ENCODE measurements around the gene ASNS. TPM values are rescaled to one million over a fixed set of nuclear protein-coding genes. Genes with fewer than 3 reads are reported as not detected.
"Not testable (repeated sequence)": the region's sequence is repeated elsewhere in the genome, so short reads cannot be mapped to it uniquely, and the experiment has no call there.

Gene ASNS
- polyA plus RNA-seq (ENCODE audit: insufficient read length): 12.3 TPM

DNA sequence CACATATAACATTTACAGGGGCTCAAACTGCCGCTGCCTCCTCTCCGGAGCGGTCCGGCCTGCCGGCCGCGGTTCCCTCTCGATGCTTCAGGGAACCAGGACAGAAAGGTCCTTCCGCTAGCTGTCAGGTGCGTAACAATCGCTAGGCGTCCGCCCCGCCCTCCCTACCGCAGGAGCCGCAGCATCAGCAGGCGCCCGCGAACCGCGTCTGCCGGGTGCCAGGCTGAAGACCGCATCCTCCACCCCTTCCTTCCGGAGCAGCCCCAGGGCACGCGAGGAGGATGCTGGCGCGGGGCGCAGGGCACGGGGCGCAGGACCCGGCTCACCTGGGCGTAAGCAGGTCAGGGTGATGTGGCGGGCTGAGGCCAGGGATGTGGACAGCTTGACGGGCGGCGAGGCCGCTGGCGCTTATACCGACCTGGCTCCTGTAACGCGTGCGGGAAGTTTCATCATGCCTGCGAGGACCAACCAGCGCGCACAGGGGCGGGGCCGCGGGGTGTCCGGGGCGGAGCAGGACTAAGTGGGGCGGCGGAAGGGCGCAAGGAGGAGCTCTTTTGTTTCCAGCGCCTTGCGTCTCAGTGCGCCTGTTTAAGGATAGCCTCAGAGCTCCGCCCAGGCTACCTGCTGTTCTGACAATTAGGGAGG is at the start of gene ASNS:
ASNS (minus strand) TSS at position 384 of the 645 bp plus-strand sequence. CDS start 3,252 bp downstream, outside the sequence.
- DNase-seq (ENCODE audit: low read depth): peak; percentile 43

GRCh38 chr7:97921254-97921653 is 49.0 kb upstream of the ASNS start:
- not testable (repeated sequence) for DNase-seq (ENCODE audit: low read depth)

- DNase-seq (ENCODE audit: low read depth): not testable (repeated sequence)
Measured at GRCh38 chr7:97915267-97915666, 43.1 kb upstream of the ASNS start.

GRCh38 chr7:97912294-97912693 is 40.1 kb upstream of the ASNS start:
- not testable (repeated sequence) for DNase-seq (ENCODE audit: low read depth)

GRCh38 chr7:97896893-97897292 is 24.7 kb upstream of the ASNS start:
- DNase-seq (ENCODE audit: low read depth): not testable (repeated sequence)

- not testable (repeated sequence) for DNase-seq (ENCODE audit: low read depth)
Measured at GRCh38 chr7:97891721-97892120, 19.5 kb upstream of the ASNS start.

DNA sequence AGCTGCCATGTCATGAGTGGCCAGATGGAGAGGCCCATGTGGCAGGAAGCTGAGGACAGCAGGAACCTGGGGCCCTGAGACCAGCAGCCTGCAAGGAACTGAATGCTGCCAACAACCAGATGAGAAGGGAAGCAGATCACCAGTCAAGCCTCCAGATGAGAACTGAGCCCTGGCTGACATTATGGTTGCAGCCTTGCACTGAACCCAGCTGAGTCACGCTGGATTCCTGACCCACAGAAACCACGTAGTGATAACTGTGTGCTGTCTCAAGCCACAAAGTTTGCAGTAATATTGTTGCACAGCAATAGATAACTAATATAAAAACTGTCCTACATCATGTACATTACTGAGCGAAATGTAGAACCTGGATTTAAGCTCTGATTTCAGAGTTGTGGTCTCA is 7.3 kb upstream of the ASNS start:
- not testable (repeated sequence) for DNase-seq (ENCODE audit: low read depth)

GRCh38 chr7:97874894-97875293 is 2.7 kb upstream of the ASNS start:
- DNase-seq (ENCODE audit: low read depth): not testable (repeated sequence)

DNA sequence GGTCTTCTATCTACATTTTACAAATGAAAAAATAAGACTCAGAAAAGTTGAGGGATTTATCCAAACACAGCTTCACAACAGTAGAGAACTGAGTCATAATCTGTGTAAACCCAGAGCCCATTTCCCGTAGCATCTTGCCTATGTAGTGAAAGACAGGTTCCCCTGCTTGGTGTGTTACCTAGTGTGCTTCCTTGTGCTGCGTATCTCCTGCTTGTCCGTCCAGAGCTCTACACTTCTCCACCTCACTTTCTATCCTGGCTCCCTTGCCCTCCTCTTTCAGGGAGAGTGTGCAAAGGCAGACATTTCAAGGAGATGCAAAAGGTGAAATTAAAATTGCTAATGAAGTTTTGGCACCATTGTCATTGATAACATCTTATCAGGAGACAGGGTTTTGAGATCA is 1.4 kb upstream of the ASNS start:
- no peak for DNase-seq (ENCODE audit: low read depth)

DNA sequence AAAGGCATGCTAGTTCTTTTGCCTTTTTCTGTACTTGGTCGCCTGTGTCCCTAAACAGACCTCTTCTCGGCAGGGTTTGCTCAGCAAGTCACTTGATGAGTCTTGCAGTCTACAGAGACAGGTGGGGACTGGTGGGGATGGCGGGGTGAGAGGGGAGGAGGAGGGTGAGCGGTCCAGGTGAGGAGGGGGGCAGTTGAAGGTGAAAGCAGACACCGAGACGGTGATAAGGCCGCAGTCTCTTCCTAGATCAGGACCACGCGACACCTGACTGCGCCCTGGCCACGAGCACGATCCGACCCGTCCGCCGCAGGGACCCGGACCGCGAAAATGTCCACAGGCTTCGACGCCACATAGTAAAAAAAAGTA is 566 bp downstream of the ASNS start:
- no peak for DNase-seq (ENCODE audit: low read depth)

- no peak for DNase-seq (ENCODE audit: low read depth)
Measured at GRCh38 chr7:97868788-97869187, 3.4 kb downstream of the ASNS start.

- DNase-seq (ENCODE audit: low read depth): no peak
Measured at GRCh38 chr7:97868314-97868713, 3.9 kb downstream of the ASNS start.

DNA sequence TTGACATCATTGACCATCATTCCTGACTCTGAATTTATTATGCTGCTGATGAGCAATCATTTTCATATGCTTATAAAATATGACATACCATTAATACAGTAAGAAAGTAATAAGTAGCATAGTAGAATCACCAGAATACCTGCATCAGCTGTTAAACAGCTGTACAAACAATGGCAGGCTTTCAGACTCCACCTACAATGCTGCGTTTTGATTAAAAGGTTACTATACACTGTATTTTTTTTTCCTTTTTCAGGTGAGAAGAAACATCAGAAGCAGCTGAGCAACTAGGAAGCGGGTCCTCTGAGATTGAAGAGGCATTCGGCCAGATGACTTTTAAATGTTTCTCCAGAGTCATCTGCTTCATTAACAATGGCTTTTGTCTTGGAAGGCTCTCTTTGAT is 7.1 kb downstream of the ASNS start:
- DNase-seq (ENCODE audit: low read depth): no peak

- no peak for DNase-seq (ENCODE audit: low read depth)
Measured at GRCh38 chr7:97859606-97860204, 12.5 kb downstream of the ASNS start.

- no peak for DNase-seq (ENCODE audit: low read depth)
Measured at GRCh38 chr7:97858221-97858620, 14.0 kb downstream of the ASNS start.

GRCh38 chr7:97857544-97857943 is 14.7 kb downstream of the ASNS start:
- DNase-seq (ENCODE audit: low read depth): no peak

DNA sequence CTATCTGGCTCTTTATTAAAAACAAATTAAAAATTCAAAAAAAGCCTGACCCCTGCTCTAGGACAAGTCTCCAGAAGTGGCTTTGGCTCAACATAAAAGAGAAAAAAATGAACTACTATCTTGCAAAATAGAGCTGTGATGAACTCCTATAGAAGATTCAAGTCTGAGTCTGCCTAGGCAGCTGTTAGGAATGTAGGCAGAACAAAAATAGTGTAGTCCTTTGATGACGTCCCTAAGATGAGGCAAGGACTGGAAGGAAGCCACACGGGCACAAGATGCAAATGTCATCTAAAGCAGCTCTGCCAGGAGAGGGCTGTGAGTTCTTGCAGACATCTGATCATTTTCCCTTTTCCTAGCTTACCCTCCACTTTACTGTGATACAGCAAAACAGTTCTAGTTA is 20.5 kb downstream of the ASNS start:
- no peak for DNase-seq (ENCODE audit: low read depth)

DNA sequence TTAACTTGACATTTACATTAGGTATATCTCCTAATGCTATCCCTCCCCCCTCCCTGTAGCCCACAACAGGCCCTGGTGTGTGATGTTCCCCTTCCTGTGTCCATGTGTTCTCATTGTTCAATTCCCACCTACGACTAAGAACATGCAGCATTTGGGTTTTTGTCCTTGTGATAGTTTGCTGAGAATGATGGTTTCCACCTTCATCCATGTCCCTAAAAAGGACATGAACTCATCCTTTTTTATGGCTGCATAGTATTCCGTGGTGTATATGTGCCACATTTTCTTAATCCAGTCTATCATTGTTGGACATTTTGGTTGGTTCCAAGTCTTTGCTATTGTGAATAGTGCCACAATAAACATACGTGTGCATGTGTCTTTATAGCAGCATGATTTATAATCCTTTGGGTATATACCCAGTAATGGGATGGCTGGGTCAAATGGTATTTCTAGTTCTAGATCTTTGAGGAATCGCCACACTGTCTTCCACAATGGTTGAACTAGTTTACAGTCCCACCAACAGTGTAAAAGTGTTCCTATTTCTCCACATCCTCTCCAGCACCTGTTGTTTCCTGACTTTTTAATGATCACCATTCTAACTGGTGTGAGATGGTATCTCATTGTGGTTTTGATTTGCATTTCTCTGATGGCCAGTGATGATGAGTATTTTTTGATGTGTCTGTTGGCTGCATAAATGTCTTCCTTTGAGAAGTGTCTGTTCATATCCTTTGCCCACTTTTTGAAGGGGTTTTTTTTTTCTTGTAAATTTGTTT is 21.8 kb downstream of the ASNS start:
- DNase-seq (ENCODE audit: low read depth): not testable (repeated sequence)

DNA sequence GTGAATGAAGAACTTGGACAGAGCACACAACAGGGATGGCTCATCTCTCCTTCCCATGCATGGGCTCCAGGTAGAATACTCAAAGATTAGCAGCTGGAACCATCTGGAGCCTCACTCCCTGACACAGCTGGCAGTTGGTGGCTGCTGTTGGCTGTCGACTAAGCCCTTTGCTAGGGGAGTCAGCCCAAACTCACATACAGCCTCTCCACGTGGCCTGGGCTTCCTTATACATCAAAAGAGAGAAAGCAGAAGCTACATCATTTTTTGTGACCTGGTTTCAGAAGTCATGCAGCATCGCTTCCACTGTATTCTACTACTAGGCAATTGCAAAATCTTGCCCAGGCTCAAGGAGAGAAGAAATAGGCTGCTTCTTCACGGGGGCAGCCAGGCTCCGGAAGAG is 24.4 kb downstream of the ASNS start:
- DNase-seq (ENCODE audit: low read depth): no peak

GRCh38 chr7:97846945-97847344 is 25.3 kb downstream of the ASNS start:
- no peak for DNase-seq (ENCODE audit: low read depth)

GRCh38 chr7:97845622-97846203 is 26.5 kb downstream of the ASNS start:
- DNase-seq (ENCODE audit: low read depth): peak; percentile 14

GRCh38 chr7:97844036-97844435 is 28.2 kb downstream of the ASNS start:
- no peak for DNase-seq (ENCODE audit: low read depth)
